HEK293 (cell line): Measurements from ENCODE around the gene ELAVL1.

Experiments used
- MYNN ChIP-seq: fragments of 450-650 bp; formaldehyde crosslinking; IDR thresholded peaks from 2 replicates; pipeline ENCODE4 v1.5.1; 2016; ENCODE audit warnings: missing biosample characterization, missing genetic modification characterization, borderline replicate concordance
- YY1 ChIP-seq: fragments of 450-650 bp; formaldehyde crosslinking; IDR thresholded peaks from 2 replicates; pipeline ENCODE4 v1.5.1; 2018; ENCODE audit warnings: missing biosample characterization, missing genetic modification characterization
- ZFHX2 ChIP-seq: fragments of 450-650 bp; formaldehyde crosslinking; conservative IDR thresholded peaks from 2 replicates; pipeline ENCODE4 v1.5.1; 2016; ENCODE audit warnings: missing biosample characterization, missing genetic modification characterization
- ZIC2 ChIP-seq: fragments of 450-650 bp; formaldehyde crosslinking; IDR thresholded peaks from 2 replicates; pipeline ENCODE4 v1.5.1; 2016; ENCODE audit warnings: missing biosample characterization, missing genetic modification characterization
- ZNF223 ChIP-seq: fragments of 450-650 bp; formaldehyde crosslinking; IDR thresholded peaks from 2 replicates; pipeline ENCODE4 v1.5.1; 2016; ENCODE audit warnings: missing biosample characterization, missing genetic modification characterization
- ZNF280D ChIP-seq: fragments of 450-650 bp; formaldehyde crosslinking; IDR thresholded peaks from 2 replicates; pipeline ENCODE4 v1.5.1; 2016; ENCODE audit warnings: missing biosample characterization, missing genetic modification characterization
- ZNF449 ChIP-seq: fragments of 450-650 bp; formaldehyde crosslinking; IDR thresholded peaks from 2 replicates; pipeline ENCODE4 v1.5.1; 2017; ENCODE audit warnings: missing biosample characterization, mild to moderate bottlenecking, missing genetic modification characterization, moderate library complexity
- ZNF76 ChIP-seq: fragments of 450-650 bp; formaldehyde crosslinking; IDR thresholded peaks from 2 replicates; pipeline ENCODE4; 2016; ENCODE audit warnings: low read depth, missing biosample characterization, missing genetic modification characterization, borderline replicate concordance
- TF ChIP-seq, protein P1 (sequence below): fragments of 450-650 bp; formaldehyde crosslinking; IDR thresholded peaks from 2 replicates; pipeline ENCODE4 v1.5.1; 2016; ENCODE audit warnings: missing biosample characterization, missing genetic modification characterization

DNA sequence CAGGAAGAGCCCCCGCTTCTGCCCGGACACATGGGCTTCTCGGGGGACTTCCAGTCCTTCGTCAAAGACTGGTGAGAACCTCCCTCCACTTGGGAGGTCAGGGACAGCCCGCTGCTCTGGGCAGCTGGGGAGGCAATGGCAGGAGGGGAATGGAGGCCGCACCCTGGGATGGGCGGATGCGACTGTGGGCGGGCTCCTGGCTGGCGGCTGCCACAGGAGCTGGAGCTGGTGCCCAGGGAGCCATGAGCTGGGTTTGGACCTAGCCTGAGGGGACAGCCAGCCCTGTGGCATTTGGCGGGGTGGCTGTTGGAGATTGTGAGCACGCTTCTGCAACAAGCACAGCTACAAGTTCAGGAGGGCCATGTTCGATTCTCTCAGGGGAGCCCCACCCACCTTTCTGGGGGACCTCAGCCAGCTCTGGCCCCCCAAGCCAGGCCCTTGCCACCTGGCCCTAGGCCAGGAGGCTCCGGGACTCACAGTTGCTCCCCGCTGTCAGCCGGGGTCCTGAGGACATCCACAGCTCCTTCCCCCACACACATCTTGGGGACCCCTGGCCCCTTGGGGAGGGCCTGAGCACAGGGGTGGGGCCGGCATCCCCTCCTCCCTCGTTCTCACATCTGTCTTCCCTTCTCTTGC, 93.8 kb downstream of the ELAVL1 start:
- TF ChIP-seq, protein P1, sequence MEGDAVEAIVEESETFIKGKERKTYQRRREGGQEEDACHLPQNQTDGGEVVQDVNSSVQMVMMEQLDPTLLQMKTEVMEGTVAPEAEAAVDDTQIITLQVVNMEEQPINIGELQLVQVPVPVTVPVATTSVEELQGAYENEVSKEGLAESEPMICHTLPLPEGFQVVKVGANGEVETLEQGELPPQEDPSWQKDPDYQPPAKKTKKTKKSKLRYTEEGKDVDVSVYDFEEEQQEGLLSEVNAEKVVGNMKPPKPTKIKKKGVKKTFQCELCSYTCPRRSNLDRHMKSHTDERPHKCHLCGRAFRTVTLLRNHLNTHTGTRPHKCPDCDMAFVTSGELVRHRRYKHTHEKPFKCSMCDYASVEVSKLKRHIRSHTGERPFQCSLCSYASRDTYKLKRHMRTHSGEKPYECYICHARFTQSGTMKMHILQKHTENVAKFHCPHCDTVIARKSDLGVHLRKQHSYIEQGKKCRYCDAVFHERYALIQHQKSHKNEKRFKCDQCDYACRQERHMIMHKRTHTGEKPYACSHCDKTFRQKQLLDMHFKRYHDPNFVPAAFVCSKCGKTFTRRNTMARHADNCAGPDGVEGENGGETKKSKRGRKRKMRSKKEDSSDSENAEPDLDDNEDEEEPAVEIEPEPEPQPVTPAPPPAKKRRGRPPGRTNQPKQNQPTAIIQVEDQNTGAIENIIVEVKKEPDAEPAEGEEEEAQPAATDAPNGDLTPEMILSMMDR (tag by site-specific recombination), result no peak
- TF ChIP-seq ZNF449 (tag by site-specific recombination), result no peak
- no peak for TF ChIP-seq ZNF76 (tag by site-specific recombination)
- TF ChIP-seq MYNN, result no peak
- TF ChIP-seq ZIC2 (tag by site-specific recombination), result no peak
- no peak for TF ChIP-seq ZNF280D (tag by site-specific recombination)
- no peak for TF ChIP-seq YY1 (tag by site-specific recombination)
- TF ChIP-seq ZFHX2 (tag by site-specific recombination), result peak; percentile 36; the same call in 1 of the 2 replicates
- no peak for TF ChIP-seq ZNF223 (tag by site-specific recombination)
